T-helper 9 cell (primary cell): ENCODE results near the gene STK16.
"Not testable (repeated sequence)": the region's sequence is repeated elsewhere in the genome, so short reads cannot be mapped to it uniquely, and the experiment has no call there.

Experiments used
- DNase-seq: peaks from one replicate; pipeline ENCODE4 v3.0.0-alpha.2; 2020

The STK16 gene

DNA sequence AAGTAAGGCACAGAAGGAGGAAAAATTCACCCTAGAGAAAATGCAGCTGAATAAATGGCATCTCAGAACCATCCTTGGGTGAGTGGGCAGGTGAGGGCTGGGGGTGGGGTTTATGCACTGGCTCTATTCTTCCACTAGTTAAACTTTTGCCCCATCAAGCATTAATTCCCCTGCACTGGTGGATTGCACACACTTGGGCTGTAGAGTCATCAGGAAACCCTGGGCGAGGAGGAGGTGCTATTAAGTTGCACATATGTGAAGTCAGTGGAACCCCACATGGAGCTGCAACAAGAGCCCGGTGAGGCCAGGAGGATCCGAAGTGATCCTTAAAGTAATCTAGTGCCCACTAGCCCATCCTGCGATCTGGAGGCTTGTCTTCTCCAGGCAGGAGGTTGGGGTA lies 27.1 kb downstream of the STK16 start:
- DNase-seq: no peak

DNA sequence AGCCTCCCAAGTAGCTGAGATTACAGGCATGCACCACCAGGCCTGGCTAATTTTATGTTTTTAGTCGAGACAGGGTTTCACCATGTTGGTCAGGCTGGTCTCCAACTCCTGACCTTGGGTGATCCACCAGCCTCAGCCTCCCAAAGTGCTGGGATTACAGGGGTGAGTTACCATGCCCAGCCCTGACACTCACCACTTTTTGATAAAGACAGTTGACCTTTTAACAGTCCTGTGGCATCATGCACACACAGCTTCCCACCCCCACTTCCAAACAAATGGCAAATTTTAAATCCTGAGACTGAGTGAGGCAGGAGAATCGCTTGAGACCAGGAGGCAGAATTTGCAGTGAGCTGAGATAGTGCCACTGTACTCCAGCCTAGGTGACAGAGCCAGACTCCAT lies 27.7 kb downstream of the STK16 start:
- DNase-seq: no peak

DNA sequence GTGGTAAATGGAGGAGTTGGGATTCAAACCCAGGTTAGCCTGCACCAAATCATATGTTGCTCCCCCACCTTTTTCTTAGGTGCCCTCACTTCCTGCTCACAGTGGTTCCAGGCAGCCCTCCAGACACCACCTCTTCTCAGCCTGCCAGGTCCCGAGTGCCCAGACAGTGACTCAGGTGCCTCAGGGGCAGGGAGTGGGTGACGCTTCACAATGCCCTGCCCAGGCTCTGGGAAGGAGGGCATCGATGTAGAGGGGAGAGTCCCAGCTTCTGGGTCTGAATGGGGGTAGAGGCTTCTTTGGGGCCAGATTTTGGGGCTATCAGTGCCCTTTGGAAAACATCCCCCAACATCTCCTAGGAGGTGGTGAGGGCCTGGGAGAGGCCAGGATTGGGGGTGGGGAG lies 28.7 kb downstream of the STK16 start:
- no peak for DNase-seq

DNA sequence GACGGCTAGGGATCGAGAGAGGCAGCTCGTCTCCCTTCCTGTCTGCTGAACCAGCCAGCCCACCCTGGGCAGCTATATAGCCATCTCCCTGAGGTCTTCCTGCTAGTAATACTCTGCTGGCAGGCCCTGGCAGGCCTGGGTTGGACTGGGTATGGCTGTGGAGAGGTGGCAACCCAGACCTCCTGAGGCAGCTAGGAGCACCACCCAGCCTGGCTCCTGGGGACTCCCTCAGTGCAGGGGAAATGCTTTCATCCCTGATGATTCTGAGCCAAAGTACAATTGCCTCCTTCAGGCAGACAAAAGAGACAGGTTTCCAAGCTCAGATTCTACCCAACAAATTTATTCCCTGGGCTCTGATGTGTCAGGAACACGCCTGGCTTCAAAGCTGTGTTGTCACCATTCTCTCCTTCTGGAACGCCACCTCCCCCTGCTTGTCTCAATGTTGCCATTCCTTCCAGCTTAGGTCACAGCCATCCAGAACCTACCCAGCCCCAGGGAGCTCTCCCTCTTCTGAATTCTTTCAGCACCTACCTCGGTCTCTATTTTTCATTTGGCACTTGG lies 29.2 kb downstream of the STK16 start:
- no peak for DNase-seq

DNA sequence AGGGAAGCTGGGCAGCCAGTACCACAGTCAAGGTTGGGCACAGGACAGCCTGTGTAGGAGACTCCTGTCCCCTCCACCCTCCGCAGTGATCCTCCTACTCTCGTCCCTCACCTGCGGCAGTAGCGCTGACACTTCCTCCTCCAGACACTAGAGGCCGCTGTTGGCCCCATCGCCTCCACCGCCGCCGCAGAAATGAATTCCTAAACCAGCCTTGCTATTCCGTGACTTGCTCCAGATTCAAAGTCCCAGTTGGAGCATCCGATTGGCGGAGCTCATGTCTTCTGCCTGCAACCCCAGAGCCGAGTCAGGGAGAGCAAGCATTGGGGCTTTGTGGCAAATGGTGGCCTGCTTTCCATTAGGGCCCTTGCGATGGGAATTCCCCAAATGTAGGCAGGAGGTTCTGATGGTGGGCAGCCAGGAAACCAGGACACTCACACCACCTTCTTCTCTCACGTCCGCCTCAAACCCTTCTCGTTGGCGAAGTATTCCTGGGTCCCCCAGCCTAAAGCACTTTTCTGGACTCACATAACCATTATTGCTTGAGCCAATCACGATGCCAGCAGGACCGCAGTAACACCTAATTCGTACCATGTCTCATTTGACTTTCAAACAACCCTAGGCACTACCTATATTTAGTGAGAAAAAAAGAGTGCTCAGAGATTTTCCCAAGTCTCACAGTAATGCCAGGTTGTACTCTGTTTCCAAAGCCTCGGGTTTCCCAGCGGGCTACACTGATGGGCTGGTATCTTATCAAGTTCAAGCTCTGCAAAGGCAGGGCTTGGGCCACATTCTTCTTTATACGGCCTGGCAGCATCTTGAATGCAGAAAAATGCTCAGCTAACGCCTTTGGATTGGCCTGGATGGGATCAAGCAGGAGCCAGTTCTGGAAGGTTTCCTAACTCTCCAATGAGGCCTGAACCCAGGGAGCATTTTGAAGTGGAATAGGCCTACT lies 32.7 kb downstream of the STK16 start:
- DNase-seq: peak; percentile 70

DNA sequence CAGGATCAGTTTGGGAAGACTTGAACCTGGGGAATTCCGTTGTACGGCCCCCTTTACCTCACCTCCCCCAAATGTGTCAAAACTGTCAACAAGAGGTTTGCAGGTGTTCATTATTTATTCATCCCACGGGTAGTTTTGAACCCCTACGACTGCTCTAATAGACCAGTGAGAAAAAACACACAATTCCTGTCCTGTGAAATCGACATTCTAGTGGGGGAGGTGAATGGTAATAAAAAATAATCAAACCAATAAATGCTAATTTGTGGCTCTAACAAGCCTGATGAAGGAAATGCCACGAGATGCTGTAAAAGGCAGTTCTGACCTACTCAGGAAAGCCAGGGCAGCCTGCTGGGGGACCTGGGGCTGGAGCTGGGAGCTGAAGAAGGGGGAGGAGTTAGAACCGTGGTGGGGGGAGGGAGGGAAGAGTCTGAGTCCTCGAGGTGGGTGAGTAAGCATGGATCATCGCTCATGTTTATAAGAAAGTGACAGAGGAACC lies 33.4 kb downstream of the STK16 start:
- no peak for DNase-seq

DNA sequence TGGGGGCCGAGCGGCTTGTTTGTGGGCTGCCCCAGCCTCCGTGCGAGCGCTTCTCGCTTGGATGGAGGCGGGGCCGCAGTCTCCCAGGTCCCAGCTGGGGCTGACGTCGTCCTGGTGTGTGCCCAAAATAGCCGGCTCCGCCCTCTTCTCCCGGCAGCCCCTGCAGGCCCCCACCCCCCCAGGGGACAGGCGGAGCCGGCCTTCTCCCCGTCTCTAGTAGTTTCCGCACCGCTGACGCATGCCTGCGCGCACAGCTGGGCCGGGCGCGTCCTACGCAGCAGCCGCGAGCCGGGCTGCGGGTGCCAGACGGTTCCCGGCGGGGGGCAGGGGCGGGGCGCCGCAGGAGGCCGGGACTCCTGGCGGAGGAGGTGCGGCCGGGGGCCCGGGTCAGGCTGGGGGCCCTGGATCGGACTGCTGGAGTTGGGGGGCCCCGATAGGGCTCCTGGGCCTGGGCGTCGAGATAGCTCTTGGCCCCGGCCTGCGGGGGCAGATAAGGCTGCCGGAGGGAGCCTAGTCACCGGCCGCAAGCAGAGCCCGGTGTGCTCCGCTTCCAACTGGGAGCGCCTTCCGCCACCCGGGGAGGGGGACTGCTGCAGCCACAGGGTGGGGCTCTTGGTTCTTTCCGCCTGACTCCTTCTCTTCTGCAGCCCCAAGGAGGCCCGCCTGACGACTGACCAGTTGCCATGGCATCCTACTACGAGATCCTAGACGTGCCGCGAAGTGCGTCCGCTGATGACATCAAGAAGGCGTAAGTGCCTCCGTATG lies 34.1 kb downstream of the STK16 start, which contains the start of gene DNAJB2:
DNAJB2 (plus strand) TSS at position 216 of the 765 bp plus-strand sequence; CDS start at position 684, 468 bp downstream.
- peak; percentile 98 for DNase-seq

DNA sequence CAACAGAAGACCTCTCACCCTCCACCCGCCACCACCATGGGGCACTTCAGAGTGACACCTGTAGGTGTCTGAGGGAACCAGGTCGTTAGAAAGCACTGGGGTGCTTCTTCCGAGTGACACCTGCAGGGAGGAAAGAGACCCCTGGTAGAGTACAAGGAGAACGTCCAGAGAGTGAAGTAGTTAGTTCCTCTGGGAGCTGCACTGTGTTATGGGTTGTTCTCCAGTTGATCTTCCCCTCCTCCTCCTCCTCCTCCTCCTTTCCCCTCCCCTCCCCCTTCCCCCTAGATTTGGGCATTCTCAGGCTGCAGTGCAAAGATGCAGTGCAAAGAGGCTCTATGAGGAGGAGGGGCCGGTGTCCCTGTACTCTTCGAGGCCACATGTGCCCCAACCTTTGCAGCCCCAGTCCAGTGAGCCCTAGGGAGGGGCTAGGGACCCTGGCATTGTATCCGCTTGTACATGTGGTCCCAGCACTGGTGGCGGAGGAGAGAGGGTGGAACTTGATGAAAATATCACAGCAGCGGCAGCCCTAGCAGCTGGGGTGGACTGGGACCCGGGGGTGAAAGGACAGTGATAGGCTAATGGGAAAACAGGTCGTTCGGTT lies 34.7 kb downstream of the STK16 start:
- no peak for DNase-seq

DNA sequence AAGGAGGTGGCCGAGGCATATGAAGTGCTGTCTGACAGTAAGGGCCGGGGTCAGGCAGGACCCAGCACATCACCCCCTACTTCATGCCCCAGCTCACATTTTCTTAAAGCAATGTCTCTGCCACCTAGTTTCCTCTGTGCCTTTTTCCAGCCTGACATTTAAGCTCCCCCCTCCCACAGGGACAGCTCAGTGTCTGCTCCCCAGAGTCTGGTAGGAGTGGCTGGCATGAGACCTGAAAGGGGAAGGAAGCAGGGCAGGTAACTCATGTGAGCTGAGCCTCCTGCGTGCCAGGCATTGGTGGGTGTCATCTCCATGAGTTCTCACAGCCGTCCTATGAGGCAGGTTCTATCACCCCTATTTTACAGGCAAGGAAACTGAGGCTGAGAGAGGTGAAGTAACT lies 35.4 kb downstream of the STK16 start:
- DNase-seq: no peak

DNA sequence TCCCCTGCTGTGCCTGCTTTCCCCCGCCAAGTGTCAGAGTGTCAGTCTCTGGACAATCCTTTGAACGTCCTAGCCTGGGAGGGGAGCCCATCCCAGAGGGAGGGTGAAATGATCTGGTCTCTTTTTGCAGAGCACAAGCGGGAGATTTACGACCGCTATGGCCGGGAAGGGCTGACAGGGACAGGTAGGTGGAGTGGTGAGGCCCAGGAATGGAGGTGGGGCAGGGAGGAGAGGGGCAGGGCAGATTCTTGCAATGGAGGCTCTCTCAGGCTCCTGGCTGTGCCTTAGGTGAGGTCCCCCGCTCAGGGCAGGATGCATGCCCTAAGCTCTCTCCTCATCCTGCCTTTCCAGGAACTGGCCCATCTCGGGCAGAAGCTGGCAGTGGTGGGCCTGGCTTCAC lies 36.3 kb downstream of the STK16 start:
- DNase-seq: no peak

DNA sequence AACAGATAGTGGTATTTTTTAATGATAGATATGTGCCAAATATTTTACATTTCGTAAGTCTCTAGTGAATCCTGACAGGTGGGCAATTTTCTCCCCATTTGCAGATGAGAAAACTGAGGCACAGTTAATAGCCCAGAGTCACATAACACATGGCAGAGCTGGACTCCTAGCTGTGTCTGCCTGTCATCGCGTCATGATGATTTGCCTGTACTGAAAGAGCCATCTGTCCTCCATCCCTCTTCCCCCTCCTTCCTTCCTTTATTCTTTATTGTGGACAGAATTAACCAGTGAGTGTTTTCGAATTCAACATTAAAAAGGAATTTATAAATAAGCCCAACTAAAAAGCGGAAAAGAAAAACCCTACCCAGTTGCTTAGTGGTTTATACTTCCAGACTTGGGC lies 37.1 kb downstream of the STK16 start:
- no peak for DNase-seq

DNA sequence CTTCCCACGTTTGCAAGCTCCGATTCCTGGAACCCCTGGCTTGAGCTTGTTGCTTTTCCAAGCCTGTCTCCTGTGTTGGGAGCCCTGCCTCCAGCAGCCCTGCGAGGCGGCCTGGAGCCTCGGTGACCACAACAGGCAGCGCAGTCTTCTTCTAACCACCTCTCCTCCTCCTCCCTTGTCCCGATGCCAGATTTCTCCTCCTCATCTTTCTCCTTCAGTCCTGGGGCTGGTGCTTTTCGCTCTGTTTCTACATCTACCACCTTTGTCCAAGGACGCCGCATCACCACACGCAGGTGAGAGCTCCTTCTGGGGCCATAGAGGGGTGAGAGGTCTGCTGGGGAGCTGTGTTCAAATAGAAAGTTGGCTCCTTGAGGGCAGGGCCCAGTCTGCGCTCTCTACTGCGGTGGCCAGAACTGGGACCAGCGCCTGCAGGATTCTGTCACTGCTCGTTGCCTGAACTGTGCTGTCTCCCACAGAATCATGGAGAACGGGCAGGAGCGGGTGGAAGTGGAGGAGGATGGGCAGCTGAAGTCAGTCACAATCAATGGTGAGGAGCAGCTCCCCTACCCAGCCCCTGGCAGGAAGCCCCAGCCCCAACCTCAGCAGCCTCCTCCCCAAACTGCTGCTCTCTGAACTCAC lies 37.8 kb downstream of the STK16 start:
- DNase-seq: no peak

DNA sequence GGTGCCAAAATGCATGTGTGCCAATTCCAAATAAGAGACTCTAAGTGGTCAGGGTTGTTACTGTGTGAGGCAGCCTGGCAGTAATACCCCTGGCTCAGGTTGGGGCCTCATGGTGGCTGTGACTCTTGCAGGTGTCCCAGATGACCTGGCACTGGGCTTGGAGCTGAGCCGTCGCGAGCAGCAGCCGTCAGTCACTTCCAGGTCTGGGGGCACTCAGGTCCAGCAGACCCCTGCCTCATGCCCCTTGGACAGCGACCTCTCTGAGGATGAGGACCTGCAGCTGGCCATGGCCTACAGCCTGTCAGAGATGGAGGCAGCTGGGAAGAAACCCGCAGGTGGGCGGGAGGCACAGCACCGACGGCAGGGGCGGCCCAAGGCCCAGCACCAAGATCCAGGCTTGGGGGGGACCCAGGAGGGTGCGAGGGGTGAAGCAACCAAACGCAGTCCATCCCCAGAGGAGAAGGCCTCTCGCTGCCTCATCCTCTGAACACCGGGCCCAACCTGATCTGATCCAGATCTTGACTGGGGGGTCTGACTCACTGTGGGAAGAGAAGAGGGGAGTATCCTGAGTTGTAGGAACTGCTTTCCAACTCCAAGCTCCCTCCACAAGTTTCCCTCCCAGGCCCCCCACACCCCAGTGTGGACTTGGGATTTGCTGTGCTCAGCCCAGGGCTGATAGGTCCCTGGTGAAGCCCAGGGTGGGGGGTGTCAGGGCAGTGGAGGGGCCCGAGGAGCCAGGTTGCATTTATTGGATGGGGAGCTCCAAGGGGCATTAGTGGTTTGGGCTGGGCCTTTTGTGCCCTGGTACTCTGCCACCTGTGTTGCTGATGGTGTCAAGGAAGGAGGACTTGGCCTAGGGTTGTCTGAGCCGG lies 39.5 kb downstream of the STK16 start:
- no peak for DNase-seq

DNA sequence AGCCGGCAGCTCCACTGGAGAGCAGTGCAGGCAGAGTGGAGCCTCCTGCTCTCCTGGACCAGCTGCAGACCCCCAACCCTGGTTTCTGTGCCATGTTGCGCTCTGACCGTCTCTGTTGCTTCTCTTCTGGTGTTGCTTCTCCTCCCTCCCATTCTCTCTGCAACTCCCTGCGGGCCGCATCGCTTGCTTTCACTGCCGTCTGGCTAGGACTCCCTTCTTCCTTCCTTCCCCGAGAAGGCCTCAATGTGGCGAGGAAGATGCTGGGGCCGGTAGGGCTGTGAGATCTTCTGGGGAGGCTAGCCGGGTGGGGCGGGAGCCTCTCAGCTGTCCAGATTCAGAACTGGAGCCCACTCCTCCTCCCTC lies 40.1 kb downstream of the STK16 start:
- no peak for DNase-seq

DNA sequence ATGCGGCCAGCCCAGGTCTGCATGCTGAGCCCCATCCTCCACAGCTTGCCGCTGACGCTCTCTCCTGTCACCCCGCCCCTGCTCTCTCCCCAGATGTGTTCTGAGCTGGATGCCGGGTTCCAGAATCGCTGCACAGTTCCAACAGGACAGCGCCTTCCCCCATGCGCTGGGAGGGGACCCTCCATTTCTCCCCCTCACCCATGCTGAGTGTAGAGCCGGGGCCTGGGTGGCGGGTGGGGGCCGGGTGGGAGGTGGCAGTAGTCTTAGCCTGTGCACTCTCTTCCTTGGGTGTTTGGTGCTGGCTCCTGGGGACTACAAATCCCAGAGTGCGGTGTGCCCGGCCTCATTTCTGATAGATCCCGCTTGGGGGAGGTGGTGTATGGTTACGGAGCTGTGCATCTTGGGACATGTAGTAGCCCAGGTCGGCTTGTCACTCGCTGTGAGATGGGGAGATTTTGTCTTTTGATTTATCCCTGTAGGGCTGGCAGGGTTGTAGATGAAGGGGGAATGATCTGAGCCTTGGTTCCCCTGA lies 40.7 kb downstream of the STK16 start:
- no peak for DNase-seq

DNA sequence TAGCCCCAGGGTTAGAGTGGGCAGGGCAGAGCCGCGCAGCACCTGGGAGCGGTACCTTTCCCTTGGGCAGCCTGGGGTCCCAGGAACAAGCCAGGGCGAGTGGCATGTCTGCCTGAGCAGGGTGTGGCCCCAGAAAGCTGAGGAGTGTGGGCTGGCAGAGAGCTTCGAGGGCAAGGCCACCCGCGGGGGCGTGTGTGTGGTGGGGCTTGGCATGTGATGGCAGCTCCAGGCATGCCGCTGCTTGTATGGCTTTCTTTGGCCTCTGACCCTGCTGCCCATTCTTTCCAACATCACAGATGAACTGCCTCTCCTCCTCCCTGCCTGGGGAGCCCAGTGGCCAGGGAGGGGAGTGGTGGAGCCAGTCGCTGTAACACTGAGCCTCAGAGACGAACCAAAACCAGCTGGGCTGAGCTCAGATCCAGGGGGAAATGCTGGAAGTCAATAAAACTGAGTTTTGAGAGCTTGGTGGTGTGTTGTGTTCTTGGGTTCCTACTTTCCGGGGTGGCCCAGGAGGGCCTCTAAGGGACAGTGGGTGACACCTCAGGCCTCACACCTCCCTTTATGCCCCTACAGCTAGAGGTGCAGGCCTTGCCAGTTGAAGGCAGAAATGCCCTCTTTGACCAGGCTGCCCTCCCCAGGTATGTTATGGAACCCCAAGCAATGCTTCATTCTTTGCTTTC lies 41.3 kb downstream of the STK16 start:
- no peak for DNase-seq

DNA sequence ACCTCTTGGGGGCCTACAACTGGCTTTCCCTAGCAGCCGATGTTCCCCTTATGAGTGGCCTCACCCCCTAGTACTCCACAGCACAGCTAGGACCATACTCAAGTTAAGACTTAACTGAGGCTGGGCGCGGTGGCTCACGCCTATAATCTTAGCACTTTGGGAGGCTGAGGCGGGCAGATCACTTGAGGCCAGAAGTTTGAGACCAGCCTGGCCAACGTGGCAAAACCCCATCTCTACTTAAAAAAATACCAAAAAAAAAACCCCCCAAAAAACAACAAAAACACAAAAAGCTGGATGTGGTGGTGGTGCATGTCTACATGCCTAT lies 41.8 kb downstream of the STK16 start:
- DNase-seq: not testable (repeated sequence)

DNA sequence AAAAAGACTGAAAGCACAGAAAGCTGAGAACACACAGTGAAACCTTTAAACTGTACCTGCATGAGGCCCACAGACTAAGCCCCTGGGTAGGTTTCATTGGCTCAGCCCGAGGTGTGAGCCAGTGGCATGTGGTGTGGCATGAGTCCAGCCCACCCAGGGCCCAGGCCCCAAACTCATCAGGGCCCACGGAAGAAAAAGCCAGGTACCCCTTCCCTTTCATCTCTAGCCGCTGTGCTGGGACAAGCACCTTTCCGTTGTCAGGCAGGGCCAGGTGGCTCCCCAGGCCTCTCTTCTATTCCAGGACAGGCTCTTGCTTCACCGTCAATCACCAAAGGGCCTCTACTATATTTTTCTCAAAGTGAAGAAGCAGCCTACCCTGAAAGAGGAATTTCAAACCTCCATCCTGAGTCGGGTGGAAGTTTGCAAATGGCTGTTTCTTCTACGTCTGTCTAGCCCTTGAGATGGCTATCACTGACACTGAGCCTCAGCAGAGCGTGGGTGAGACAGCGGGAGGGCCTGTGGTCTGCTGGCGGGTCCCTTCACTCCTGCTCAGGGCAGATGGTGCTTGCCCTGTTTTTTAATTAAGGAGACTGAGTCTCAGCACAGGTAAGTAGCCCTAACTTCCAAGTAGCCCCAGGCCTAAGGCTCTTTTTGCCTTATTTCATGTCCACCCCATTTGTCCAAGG lies 42.4 kb downstream of the STK16 start:
- no peak for DNase-seq

DNA sequence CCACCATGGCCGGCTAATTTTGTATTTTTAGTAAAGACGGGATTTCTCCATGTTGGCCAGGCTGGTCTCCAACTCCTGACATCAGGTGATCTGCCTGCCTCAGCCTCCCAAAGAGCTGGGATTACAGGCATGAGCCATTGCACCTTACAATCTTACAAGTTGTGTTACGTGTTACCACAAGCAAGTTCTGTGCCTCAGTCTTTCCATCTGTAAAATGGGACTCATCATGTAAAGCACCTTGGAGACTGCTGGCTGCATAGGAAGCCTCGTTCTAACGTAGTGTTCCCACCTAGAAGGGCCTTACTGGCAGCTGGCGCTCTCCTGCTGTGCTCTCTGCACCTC lies 43.9 kb downstream of the STK16 start:
- DNase-seq: no peak
